Astrocyte of the cerebellum (primary cell): ENCODE data around the gene RGPD4.

Experiments
- DNase-seq: peaks from one replicate; pipeline ENCODE4 v3.0.0-alpha.2; 2011; ENCODE audit warnings: low read depth
- H3K4me3 ChIP-seq: 2 replicates; pipeline ENCODE4 v1.5.1; 2011; ENCODE audit warnings: mild to moderate bottlenecking, low read depth, low read length, moderate library complexity
- CTCF ChIP-seq: IDR thresholded peaks from 2 replicates; pipeline ENCODE4 v1.5.1; 2012; ENCODE audit warnings: low read length, low read depth, moderate library complexity, mild to moderate bottlenecking; ENCODE audit errors: missing control alignments
- in situ Hi-C: cut with HindIII; loops from 2 replicates; pipeline ENCODE4 v1.10.0; 2017; ENCODE audit warnings: low sequenced_read_pairs

The RGPD4 gene

GRCh38 chr2:107931412-107931811, 104.7 kb downstream of the RGPD4 start:
- DNase-seq, result no peak
- in situ Hi-C loops, result loop anchor here (25.0 kb wide), 1 partner anchor 1294 kb away; no protein-coding TSS in a partner anchor
- TF ChIP-seq CTCF, result no peak
- H3K4me3 ChIP-seq, result no peak overlapping the region

- no peak for TF ChIP-seq CTCF
- no peak for DNase-seq
- in situ Hi-C loops, result loop anchor here (25.0 kb wide), 1 partner anchor 1295 kb away; no protein-coding TSS in a partner anchor
- H3K4me3 ChIP-seq, result no peak overlapping the region
Observed at GRCh38 chr2:107932488-107932887, 105.8 kb downstream of the RGPD4 start.

GRCh38 chr2:107932979-107933378, 106.3 kb downstream of the RGPD4 start:
- in situ Hi-C loops, result loop anchor here (25.0 kb wide), 1 partner anchor 1296 kb away; no protein-coding TSS in a partner anchor
- DNase-seq, result peak; percentile 5
- no peak overlapping the region for H3K4me3 ChIP-seq
- peak; percentile 46 for TF ChIP-seq CTCF

- no peak overlapping the region for H3K4me3 ChIP-seq
- TF ChIP-seq CTCF, result no peak
- DNase-seq, result no peak
- in situ Hi-C loops, result loop anchor here (25.0 kb wide), 1 partner anchor 1299 kb away; no protein-coding TSS in a partner anchor
Observed at GRCh38 chr2:107936433-107937359, 110.0 kb downstream of the RGPD4 start.
